RWPE2 (cell line): ENCODE measurements around the gene HSD17B12.

ENCODE experiments used
- ATAC-seq: fragments of 200-7000 bp; cut with Tn5 transposase; 3 replicates; pipeline ENCODE4 v1.9.1; 2021; ENCODE audit warnings: low read depth
- DNase-seq: peaks from one replicate; pipeline ENCODE4 v3.0.0-alpha.2; 2020; ENCODE audit warnings: low spot score
- H3K27ac ChIP-seq: fragments of 450-650 bp; 2 replicates; pipeline ENCODE4 v1.5.1; 2017; ENCODE audit warnings: mild to moderate bottlenecking; ENCODE audit not compliant: poor library complexity, severe bottlenecking
- H3K27me3 ChIP-seq: fragments of 250-450 bp; sonication (Bioruptor Pico); 2 replicates; pipeline ENCODE4 v1.5.1; 2021; ENCODE audit warnings: mild to moderate bottlenecking, moderate library complexity; ENCODE audit not compliant: insufficient read depth, poor library complexity, severe bottlenecking
- H3K36me3 ChIP-seq: fragments of 250-450 bp; sonication (Bioruptor Pico); 2 replicates; pipeline ENCODE4 v1.5.1; 2020; ENCODE audit warnings: low read depth, mild to moderate bottlenecking, moderate library complexity
- H3K4me1 ChIP-seq: fragments of 250-450 bp; sonication (Bioruptor Pico); 2 replicates; pipeline ENCODE4 v1.5.1; 2021; ENCODE audit warnings: mild to moderate bottlenecking, moderate library complexity; ENCODE audit not compliant: insufficient read depth, poor library complexity, severe bottlenecking
- H3K4me3 ChIP-seq: fragments of 250-450 bp; sonication (Bioruptor Pico); 2 replicates; pipeline ENCODE4 v1.5.1; 2021; ENCODE audit warnings: mild to moderate bottlenecking, moderate library complexity; ENCODE audit not compliant: severe bottlenecking
- H3K9me3 ChIP-seq: fragments of 250-450 bp; sonication (Bioruptor Pico); 2 replicates; pipeline ENCODE4 v1.5.1; 2021; ENCODE audit warnings: mild to moderate bottlenecking, moderate library complexity; ENCODE audit not compliant: severe bottlenecking
- CTCF ChIP-seq: fragments of 450-650 bp; IDR thresholded peaks from one replicate; pipeline ENCODE4 v1.5.1; 2017; ENCODE audit warnings: mild to moderate bottlenecking, moderate library complexity; ENCODE audit not compliant: poor library complexity, severe bottlenecking

The HSD17B12 gene

GRCh38 chr11:43639920-43640319, 40.6 kb upstream of the HSD17B12 start:
- no peak overlapping the region for H3K27ac ChIP-seq
- H3K4me3 ChIP-seq: no peak overlapping the region
- H3K9me3 ChIP-seq: no peaks in the 10 kb centered on the region
- no peak for DNase-seq
- peaks cover 4% of the 10 kb centered on the region for H3K4me1 ChIP-seq
- TF ChIP-seq CTCF: no peak
- H3K27me3 ChIP-seq: peaks cover 47% of the 10 kb centered on the region
- ATAC-seq: no peak
- H3K36me3 ChIP-seq: no peaks in the 10 kb centered on the region

- Histone ChIP-seq H3K27me3 (peaks cover 19% of the 10 kb centered on the region), H3K27ac (no peak overlapping the region), H3K4me1 (peaks cover 4% of the 10 kb centered on the region), H3K36me3 (no peaks in the 10 kb centered on the region), H3K9me3 (no peaks in the 10 kb centered on the region), H3K4me3 (peak overlapping the region; percentile 54)
- DNase-seq (peak; percentile 82), ATAC-seq (peak; percentile 100)
- TF ChIP-seq CTCF: no peak
These were observed 36.5 kb upstream of the HSD17B12 start for GRCh38 chr11:43643898-43644620.

DNA sequence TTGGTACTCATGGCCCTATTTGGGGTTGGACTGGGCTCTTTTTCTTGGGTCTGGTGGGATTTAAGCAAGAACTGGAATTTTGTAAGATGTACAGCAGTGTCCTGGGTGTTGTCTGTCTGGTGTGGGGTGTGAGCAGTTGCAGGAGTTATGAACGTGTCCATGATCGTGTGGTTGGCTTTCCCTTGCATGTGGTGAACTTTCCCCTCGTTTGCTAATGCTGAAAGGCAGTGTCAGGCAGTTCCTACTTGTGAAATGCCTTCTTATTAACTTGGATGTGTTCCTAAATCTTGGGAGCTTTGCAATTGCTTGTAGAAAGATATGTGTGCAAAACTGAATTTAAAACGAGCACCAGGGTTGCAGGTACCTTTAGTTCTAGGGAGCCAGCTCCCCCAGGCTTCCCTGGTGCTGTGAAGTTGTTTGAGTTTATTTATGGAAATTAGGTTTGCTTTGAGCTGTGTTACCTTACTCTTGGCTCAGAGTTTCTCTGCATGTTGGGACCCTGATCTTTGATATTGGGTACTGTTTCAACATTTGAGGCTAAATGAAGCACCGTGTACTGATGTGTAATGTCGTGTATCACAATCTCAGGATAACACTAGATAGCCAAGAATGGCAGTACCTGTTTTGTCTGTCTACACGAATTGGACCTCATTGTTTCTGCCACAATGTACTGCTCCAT, 35.8 kb upstream of the HSD17B12 start:
- no peak for DNase-seq
- peak; percentile 12; the same call in 2 of the 3 replicates for ATAC-seq
- peaks cover 12% of the 10 kb centered on the region for H3K27me3 ChIP-seq
- no peaks in the 10 kb centered on the region for H3K9me3 ChIP-seq
- H3K36me3 ChIP-seq: no peaks in the 10 kb centered on the region
- H3K4me1 ChIP-seq: peaks cover 4% of the 10 kb centered on the region
- H3K27ac ChIP-seq: no peak overlapping the region
- TF ChIP-seq CTCF: no peak
- H3K4me3 ChIP-seq: peak overlapping the region; percentile 54

GRCh38 chr11:43646767-43647166, 33.8 kb upstream of the HSD17B12 start:
- no peak overlapping the region for H3K27ac ChIP-seq
- TF ChIP-seq CTCF: no peak
- H3K36me3 ChIP-seq: no peaks in the 10 kb centered on the region
- H3K4me1 ChIP-seq: peaks cover 4% of the 10 kb centered on the region
- no peaks in the 10 kb centered on the region for H3K9me3 ChIP-seq
- DNase-seq (no peak), ATAC-seq (no peak)
- H3K27me3 ChIP-seq: peaks cover 1% of the 10 kb centered on the region
- no peak overlapping the region for H3K4me3 ChIP-seq

DNA sequence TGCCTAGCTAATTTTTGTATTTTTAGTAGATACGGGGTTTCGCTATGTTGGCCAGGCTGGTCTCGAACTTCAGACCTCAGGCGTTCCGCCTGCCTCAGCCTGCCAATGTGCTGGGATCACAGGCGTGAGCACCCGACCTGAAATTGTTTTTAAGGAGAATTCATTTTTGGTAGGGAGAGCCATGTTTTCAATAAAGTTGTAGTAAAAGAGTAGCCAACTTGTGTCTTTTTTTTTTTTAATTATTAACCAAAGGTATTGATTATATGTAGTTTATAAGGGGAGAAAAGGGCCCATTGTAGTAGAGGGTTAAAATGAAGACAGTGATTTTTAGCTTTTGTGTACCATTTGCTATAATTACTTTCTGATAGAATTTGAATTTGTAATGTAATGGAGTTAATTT, 31.6 kb upstream of the HSD17B12 start:
- ATAC-seq (no peak), DNase-seq (no peak)
- Histone ChIP-seq H3K36me3 (no peaks in the 10 kb centered on the region), H3K9me3 (no peaks in the 10 kb centered on the region), H3K27ac (no peak overlapping the region), H3K4me3 (no peak overlapping the region), H3K4me1 (no peaks in the 10 kb centered on the region), H3K27me3 (no peaks in the 10 kb centered on the region)
- TF ChIP-seq CTCF: no peak
